OCI-LY1 (cell line): ENCODE data around the gene ANTXRL.

ENCODE experiments used
- H2AFZ ChIP-seq: fragments of 200-600 bp; sonication (generic), shearing (Covaris generic); 2 replicates; pipeline ENCODE4 v1.6.0; 2014; ENCODE audit warnings: antibody characterized with exemption, mild to moderate bottlenecking, low read length
- H3F3A ChIP-seq: fragments of 200-600 bp; sonication (generic), shearing (Covaris generic); 2 replicates; pipeline ENCODE4 v1.6.0; 2014; ENCODE audit warnings: mild to moderate bottlenecking, antibody characterized with exemption, low read length, moderate library complexity; ENCODE audit not compliant: insufficient read depth
- H3K27ac ChIP-seq: fragments of 200-600 bp; sonication (generic); 2 replicates; pipeline ENCODE4 v1.5.1; 2014; ENCODE audit warnings: low read length, mixed run types, mild to moderate bottlenecking, low read depth; ENCODE audit not compliant: poor library complexity, severe bottlenecking
- H3K27me3 ChIP-seq: fragments of 200-600 bp; sonication (generic); 2 replicates; pipeline ENCODE4 v1.6.0; 2014; ENCODE audit warnings: antibody characterized with exemption, mild to moderate bottlenecking, low read length, moderate library complexity; ENCODE audit not compliant: insufficient read depth
- H3K36me3 ChIP-seq: fragments of 200-600 bp; sonication (generic); 2 replicates; pipeline ENCODE4 v1.6.1; 2014; ENCODE audit warnings: mild to moderate bottlenecking, antibody characterized with exemption, low read length, moderate library complexity, mixed read lengths; ENCODE audit not compliant: insufficient read depth
- H3K4me1 ChIP-seq: fragments of 200-600 bp; sonication (generic); 2 replicates; pipeline ENCODE4 v1.5.1; 2014; ENCODE audit warnings: mild to moderate bottlenecking, low read length, moderate library complexity; ENCODE audit not compliant: insufficient read depth, severe bottlenecking
- H3K4me2 ChIP-seq: fragments of 200-600 bp; sonication (generic), shearing (Covaris generic); 2 replicates; pipeline ENCODE4 v1.6.1; 2014; ENCODE audit warnings: low read length
- H3K4me3 ChIP-seq: fragments of 200-600 bp; sonication (generic); 2 replicates; pipeline ENCODE4 v1.5.1; 2014; ENCODE audit warnings: low read length, low read depth, mild to moderate bottlenecking, mixed read lengths; ENCODE audit not compliant: poor library complexity, severe bottlenecking
- H3K79me2 ChIP-seq: fragments of 200-600 bp; shearing (Covaris generic); 2 replicates; pipeline ENCODE4 v1.6.1; 2016; ENCODE audit warnings: mixed run types, low read length, mixed read lengths; ENCODE audit not compliant: insufficient read depth
- H3K9ac ChIP-seq: fragments of 200-600 bp; sonication (generic), shearing (Covaris generic); 2 replicates; pipeline ENCODE4 v1.6.1; 2014; ENCODE audit warnings: mild to moderate bottlenecking, low read length, mixed read lengths
- H3K9me2 ChIP-seq: fragments of 200-600 bp; sonication (generic), shearing (Covaris generic); 2 replicates; pipeline ENCODE4 v1.6.1; 2014; ENCODE audit warnings: low read depth, mild to moderate bottlenecking, low read length, mixed read lengths
- H3K9me3 ChIP-seq: fragments of 200-600 bp; shearing (Covaris generic); 2 replicates; pipeline ENCODE4 v1.6.1; 2014; ENCODE audit warnings: low read length, mixed read lengths
- H4K20me1 ChIP-seq: fragments of 200-600 bp; sonication (generic), shearing (Covaris generic); 2 replicates; pipeline ENCODE4 v1.6.0; 2016; ENCODE audit warnings: mild to moderate bottlenecking, low read length; ENCODE audit not compliant: insufficient read depth
- EZH2 ChIP-seq: fragments of 200-600 bp; sonication (generic), shearing (Covaris generic); IDR thresholded peaks from 2 replicates; pipeline ENCODE4 v1.8.0; 2017; ENCODE audit warnings: borderline replicate concordance, mixed run types, mild to moderate bottlenecking, antibody characterized with exemption, low read length, moderate library complexity, mixed read lengths
- TF ChIP-seq, protein P1 (sequence below): fragments of 200-600 bp; sonication (generic), shearing (Covaris generic); IDR thresholded peaks from 2 replicates; pipeline ENCODE4 v1.5.1; 2017; ENCODE audit warnings: mild to moderate bottlenecking, antibody characterized with exemption, low read length, moderate library complexity, mixed read lengths

Gene ANTXRL

DNA sequence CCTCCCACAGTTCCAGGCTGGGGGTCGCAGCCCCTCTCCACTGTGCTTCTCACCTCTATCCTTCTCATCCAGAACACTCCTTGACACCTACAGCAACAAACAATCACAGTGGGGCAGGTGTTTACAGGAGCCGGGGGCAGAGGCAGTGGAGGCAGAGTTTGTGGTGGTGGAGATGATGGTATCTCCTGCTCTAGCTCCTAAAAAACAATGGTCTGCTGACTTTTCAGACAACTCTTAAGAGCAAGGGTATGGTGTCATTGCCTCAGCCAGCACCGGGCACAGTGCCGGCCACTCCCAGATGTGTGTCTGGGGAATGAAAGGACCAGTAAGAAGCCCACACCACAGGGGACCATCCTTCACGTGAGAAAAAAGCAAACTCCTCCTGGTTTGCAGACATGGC lies 36.3 kb upstream of the ANTXRL start:
- Histone ChIP-seq H3K36me3 (peaks cover 12% of the 10 kb centered on the region; the same call in 1 of the 2 replicates), H3K4me3 (no peak overlapping the region), H3F3A (no peaks in the 10 kb centered on the region), H3K79me2 (no peaks in the 10 kb centered on the region), H2AFZ (no peak overlapping the region), H3K4me2 (no peak overlapping the region), H3K9me3 (no peaks in the 10 kb centered on the region), H3K4me1 (no peaks in the 10 kb centered on the region), H3K9me2 (no peaks in the 10 kb centered on the region), H3K27me3 (no peaks in the 10 kb centered on the region), H3K27ac (no peak overlapping the region), H4K20me1 (no peaks in the 10 kb centered on the region), H3K9ac (no peak overlapping the region)
- TF ChIP-seq EZH2, result no peak
- TF ChIP-seq, protein P1, sequence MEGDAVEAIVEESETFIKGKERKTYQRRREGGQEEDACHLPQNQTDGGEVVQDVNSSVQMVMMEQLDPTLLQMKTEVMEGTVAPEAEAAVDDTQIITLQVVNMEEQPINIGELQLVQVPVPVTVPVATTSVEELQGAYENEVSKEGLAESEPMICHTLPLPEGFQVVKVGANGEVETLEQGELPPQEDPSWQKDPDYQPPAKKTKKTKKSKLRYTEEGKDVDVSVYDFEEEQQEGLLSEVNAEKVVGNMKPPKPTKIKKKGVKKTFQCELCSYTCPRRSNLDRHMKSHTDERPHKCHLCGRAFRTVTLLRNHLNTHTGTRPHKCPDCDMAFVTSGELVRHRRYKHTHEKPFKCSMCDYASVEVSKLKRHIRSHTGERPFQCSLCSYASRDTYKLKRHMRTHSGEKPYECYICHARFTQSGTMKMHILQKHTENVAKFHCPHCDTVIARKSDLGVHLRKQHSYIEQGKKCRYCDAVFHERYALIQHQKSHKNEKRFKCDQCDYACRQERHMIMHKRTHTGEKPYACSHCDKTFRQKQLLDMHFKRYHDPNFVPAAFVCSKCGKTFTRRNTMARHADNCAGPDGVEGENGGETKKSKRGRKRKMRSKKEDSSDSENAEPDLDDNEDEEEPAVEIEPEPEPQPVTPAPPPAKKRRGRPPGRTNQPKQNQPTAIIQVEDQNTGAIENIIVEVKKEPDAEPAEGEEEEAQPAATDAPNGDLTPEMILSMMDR, result no peak

DNA sequence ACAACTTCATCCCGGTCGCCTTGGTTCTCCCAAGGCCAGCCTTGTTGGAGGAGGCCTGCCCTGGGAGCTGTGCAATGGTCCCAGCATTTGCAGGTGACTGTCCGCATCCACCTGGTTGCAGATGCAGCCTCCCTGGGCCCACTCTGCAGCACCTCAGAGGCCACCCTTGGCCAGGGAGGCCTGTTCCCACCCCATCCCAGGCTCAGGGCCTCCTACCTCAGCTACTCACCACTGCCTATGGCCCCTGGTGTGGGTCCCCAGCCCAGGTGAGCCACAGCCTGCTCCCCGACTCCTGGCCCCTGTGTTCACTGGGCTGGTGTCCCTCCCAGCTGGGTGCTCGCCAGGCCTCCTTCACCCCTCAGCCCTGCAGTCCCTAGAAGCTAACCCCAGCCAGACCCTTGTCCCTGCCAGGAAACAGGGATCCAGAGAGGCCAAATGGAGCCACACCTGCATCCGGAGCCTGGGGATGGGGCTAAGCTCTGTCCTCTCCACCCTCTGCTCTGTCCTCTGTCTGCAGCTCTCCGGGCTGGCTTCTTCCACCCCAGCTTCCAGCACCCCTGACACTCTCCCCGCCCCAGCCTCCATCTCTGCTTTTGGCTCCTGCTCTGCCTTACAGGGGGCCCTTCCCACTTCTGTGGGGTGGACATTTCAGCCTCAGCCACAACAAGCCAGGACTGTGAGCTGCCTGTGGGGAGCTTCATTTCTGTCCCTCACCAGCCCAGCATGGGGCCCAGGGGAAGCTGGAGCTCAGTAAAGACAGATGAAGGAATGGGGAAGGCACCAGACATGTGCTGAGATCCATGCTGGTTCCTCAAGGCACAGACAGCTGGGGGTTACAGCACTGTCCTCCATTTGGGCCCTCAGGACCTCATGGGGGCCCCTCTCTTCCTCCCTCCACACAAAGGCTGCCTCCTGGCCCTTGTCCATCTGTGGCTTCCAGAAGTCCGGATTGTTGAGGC lies 35.6 kb upstream of the ANTXRL start:
- no peak overlapping the region for H3K27ac ChIP-seq
- H3K4me2 ChIP-seq, result no peak overlapping the region
- no peak overlapping the region for H3K4me3 ChIP-seq
- no peaks in the 10 kb centered on the region for H3K9me3 ChIP-seq
- H3F3A ChIP-seq, result no peaks in the 10 kb centered on the region
- no peaks in the 10 kb centered on the region for H3K9me2 ChIP-seq
- no peaks in the 10 kb centered on the region for H3K79me2 ChIP-seq
- H2AFZ ChIP-seq, result no peak overlapping the region
- peaks cover 12% of the 10 kb centered on the region; the same call in 1 of the 2 replicates for H3K36me3 ChIP-seq
- no peaks in the 10 kb centered on the region for H3K27me3 ChIP-seq
- no peaks in the 10 kb centered on the region for H3K4me1 ChIP-seq
- no peaks in the 10 kb centered on the region for H4K20me1 ChIP-seq
- TF ChIP-seq, protein P1, result no peak
- TF ChIP-seq EZH2, result no peak
- H3K9ac ChIP-seq, result no peak overlapping the region

DNA sequence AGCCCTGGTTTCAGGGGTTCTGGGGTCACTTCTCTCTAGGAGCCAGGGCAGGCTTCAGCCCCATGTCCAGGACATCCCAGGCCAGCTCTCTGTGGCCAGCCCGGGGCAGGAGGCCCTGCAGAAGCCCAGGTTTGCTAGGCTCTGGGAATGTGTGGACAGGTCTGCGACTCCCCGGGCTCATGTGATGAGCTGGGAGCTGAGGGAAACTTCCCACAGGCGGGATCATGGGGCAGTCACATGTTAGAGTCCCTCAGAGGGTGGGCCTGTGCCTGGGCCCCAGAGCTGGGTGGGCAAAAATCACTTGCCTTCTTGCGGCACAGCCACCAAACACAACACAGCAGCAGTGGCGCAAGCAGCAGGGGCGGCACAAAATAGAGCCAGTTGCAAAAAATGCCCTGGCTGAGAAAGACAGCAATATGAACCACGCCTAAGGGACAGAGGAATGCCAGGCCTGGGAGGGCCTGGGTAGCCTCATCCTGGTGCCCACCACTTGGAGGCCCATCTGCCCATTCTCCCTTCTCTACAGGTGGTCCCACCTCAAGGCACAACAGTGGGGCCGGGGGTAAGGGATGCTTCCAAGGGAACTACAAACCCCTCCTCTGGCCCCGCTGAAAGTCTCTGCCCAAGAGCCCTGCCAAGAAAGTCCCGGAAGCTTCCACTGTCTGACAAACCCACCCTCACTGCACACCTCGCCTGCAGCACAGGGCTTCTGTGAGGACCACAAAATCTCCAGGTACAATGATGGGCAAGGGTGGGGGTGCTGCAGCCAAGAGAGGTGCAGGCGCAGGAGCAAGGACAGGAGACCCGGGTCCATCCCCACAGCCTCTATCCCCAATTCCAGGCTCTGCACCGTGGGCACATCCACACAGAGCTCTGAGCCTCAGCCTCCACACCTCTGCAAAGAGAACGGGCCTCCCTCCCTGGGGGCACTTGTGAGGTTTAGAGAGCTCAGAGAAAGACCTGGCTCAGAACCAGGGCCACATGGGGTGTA lies 34.6 kb upstream of the ANTXRL start:
- Histone ChIP-seq H3K36me3 (peaks cover 12% of the 10 kb centered on the region; the same call in 1 of the 2 replicates), H3K27me3 (no peaks in the 10 kb centered on the region), H3K4me1 (no peaks in the 10 kb centered on the region), H3K9me3 (no peaks in the 10 kb centered on the region), H3K79me2 (no peaks in the 10 kb centered on the region), H4K20me1 (no peaks in the 10 kb centered on the region), H3K9me2 (no peaks in the 10 kb centered on the region), H3F3A (no peaks in the 10 kb centered on the region), H2AFZ (no peak overlapping the region), H3K27ac (no peak overlapping the region), H3K9ac (no peak overlapping the region), H3K4me2 (no peak overlapping the region), H3K4me3 (no peak overlapping the region)
- TF ChIP-seq EZH2, result no peak
- TF ChIP-seq, protein P1, result no peak
